ENCODE data around the gene CPA3. TPM values are rescaled to one million over a fixed set of nuclear protein-coding genes. Genes with fewer than 3 reads are reported as not detected.

CPA3 gene
- total RNA-seq, 1 experiment from 2014 or later = not detected

GRCh38 chr3:148924562-148924961 is 59.5 kb downstream of the CPA3 start:
- ChIA-PET CTCF (no interaction called here), POLR2A (ENCODE audit: low non-redundant PET) (no interaction called here)
- no peak for TF ChIP-seq EZH2 (IDR thresholded peaks at IDR 0.05; ENCODE audit: borderline replicate concordance, low read depth, low read length, poor library complexity, severe bottlenecking)
- no peak for TF ChIP-seq CTCF (conservative IDR thresholded peaks at IDR 0.05; ENCODE audit: low read depth, low read length)
- H3K4me3 ChIP-seq (ENCODE audit: low read depth, low read length, poor library complexity, severe bottlenecking) = no peak overlapping the region
- no peak overlapping the region for H3K27ac ChIP-seq (ENCODE audit: low read depth, low read length, poor library complexity, severe bottlenecking)
- no peak for DNase-seq (ENCODE audit: low spot score)
- no peaks in the 10 kb centered on the region for H3K4me1 ChIP-seq (ENCODE audit: insufficient read depth, low read length, poor library complexity, severe bottlenecking)
- intact Hi-C loops (cut with micrococcal nuclease; ENCODE audit: unreplicated experiment) = no loop called here
- no peaks in the 10 kb centered on the region for H3K36me3 ChIP-seq (ENCODE audit: insufficient read depth, low read length, poor library complexity, severe bottlenecking)
- BruUV-seq (replicated peaks) = no TSS peak
- no peaks in the 10 kb centered on the region for H3K27me3 ChIP-seq (replicated peaks; ENCODE audit: insufficient read depth, low read depth, low read length, poor library complexity)
- H3K9me3 ChIP-seq (ENCODE audit: low read depth, low read length, poor library complexity, severe bottlenecking) = no peaks in the 10 kb centered on the region

- Histone ChIP-seq H3K27me3 (replicated peaks; ENCODE audit: insufficient read depth, low read depth, low read length, poor library complexity) (no peaks in the 10 kb centered on the region), H3K36me3 (ENCODE audit: insufficient read depth, low read length, poor library complexity, severe bottlenecking) (no peaks in the 10 kb centered on the region), H3K9me3 (ENCODE audit: low read depth, low read length, poor library complexity, severe bottlenecking) (no peaks in the 10 kb centered on the region), H3K4me3 (ENCODE audit: low read depth, low read length, poor library complexity, severe bottlenecking) (no peak overlapping the region), H3K4me1 (ENCODE audit: insufficient read depth, low read length, poor library complexity, severe bottlenecking) (no peaks in the 10 kb centered on the region), H3K27ac (ENCODE audit: low read depth, low read length, poor library complexity, severe bottlenecking) (no peak overlapping the region)
- CTCF ChIA-PET = no interaction called here
- POLR2A ChIA-PET (ENCODE audit: low non-redundant PET) = no interaction called here
- BruUV-seq (replicated peaks) = no TSS peak
- TF ChIP-seq EZH2 (IDR thresholded peaks at IDR 0.05; ENCODE audit: borderline replicate concordance, low read depth, low read length, poor library complexity, severe bottlenecking) (no peak), CTCF (conservative IDR thresholded peaks at IDR 0.05; ENCODE audit: low read depth, low read length) (no peak)
- DNase-seq (ENCODE audit: low spot score) = no peak
- intact Hi-C loops (cut with micrococcal nuclease; ENCODE audit: unreplicated experiment) = no loop called here
Observed at GRCh38 chr3:148925845-148926244, 60.7 kb downstream of the CPA3 start.

- no peak for TF ChIP-seq CTCF (conservative IDR thresholded peaks at IDR 0.05; ENCODE audit: low read depth, low read length)
- no peak for TF ChIP-seq EZH2 (IDR thresholded peaks at IDR 0.05; ENCODE audit: borderline replicate concordance, low read depth, low read length, poor library complexity, severe bottlenecking)
- CTCF ChIA-PET = no interaction called here
- POLR2A ChIA-PET (ENCODE audit: low non-redundant PET) = no interaction called here
- Histone ChIP-seq H3K9me3 (ENCODE audit: low read depth, low read length, poor library complexity, severe bottlenecking) (no peaks in the 10 kb centered on the region), H3K27me3 (replicated peaks; ENCODE audit: insufficient read depth, low read depth, low read length, poor library complexity) (no peaks in the 10 kb centered on the region), H3K27ac (ENCODE audit: low read depth, low read length, poor library complexity, severe bottlenecking) (no peak overlapping the region), H3K36me3 (ENCODE audit: insufficient read depth, low read length, poor library complexity, severe bottlenecking) (no peaks in the 10 kb centered on the region), H3K4me1 (ENCODE audit: insufficient read depth, low read length, poor library complexity, severe bottlenecking) (no peaks in the 10 kb centered on the region), H3K4me3 (ENCODE audit: low read depth, low read length, poor library complexity, severe bottlenecking) (no peak overlapping the region)
- intact Hi-C loops (cut with micrococcal nuclease; ENCODE audit: unreplicated experiment) = no loop called here
- no peak for DNase-seq (ENCODE audit: low spot score)
- BruUV-seq (replicated peaks) = no TSS peak
Observed at GRCh38 chr3:148930752-148931151, 65.7 kb downstream of the CPA3 start.
